NCI-H524 (cell line): ENCODE data around the gene MRPS27.

ENCODE experiments used
- DNase-seq, 2 experiments: peaks; one replicate each; lab custom pipeline; 2025; lab: John Stamatoyannopoulos, UW

The MRPS27 gene

GRCh38 chr5:72256536-72256935 lies 63.5 kb downstream of the MRPS27 start:
- DNase-seq = no peak

- DNase-seq = no peak
Observed at GRCh38 chr5:72255670-72256069, 64.4 kb downstream of the MRPS27 start.

GRCh38 chr5:72255237-72255636 lies 64.8 kb downstream of the MRPS27 start:
- no peak for DNase-seq

- DNase-seq = no peak
Observed at GRCh38 chr5:72252574-72253155, 67.4 kb downstream of the MRPS27 start.

GRCh38 chr5:72252008-72252407 lies 68.0 kb downstream of the MRPS27 start:
- no peak for DNase-seq

- no peak for DNase-seq
Observed at GRCh38 chr5:72251386-72251785, 68.7 kb downstream of the MRPS27 start.

GRCh38 chr5:72248410-72248981 lies 71.5 kb downstream of the MRPS27 start:
- DNase-seq = no peak

- no peak for DNase-seq
Observed at GRCh38 chr5:72246954-72247442, 73.0 kb downstream of the MRPS27 start.

- DNase-seq = no peak
Observed at GRCh38 chr5:72245951-72246532, 74.0 kb downstream of the MRPS27 start.

- no peak for DNase-seq
Observed at GRCh38 chr5:72245546-72245945, 74.5 kb downstream of the MRPS27 start.

- peak; percentile 17 to 78 for DNase-seq
Observed at GRCh38 chr5:72244862-72245371, 75.1 kb downstream of the MRPS27 start.

- DNase-seq = no peak
Observed at GRCh38 chr5:72243706-72244105, 76.3 kb downstream of the MRPS27 start.

GRCh38 chr5:72242796-72243475 lies 77.1 kb downstream of the MRPS27 start:
- DNase-seq = no peak

GRCh38 chr5:72241346-72242003 lies 78.6 kb downstream of the MRPS27 start:
- DNase-seq = no peak

GRCh38 chr5:72238712-72239445 lies 81.2 kb downstream of the MRPS27 start:
- DNase-seq = peak in 1 of 2 experiments; percentile 14

- DNase-seq = no peak
Observed at GRCh38 chr5:72237879-72238278, 82.2 kb downstream of the MRPS27 start.

GRCh38 chr5:72237415-72237814 lies 82.6 kb downstream of the MRPS27 start:
- no peak for DNase-seq

- DNase-seq = no peak
Observed at GRCh38 chr5:72235725-72236124, 84.3 kb downstream of the MRPS27 start.

- no peak for DNase-seq
Observed at GRCh38 chr5:72234868-72235267, 85.2 kb downstream of the MRPS27 start.

- no peak for DNase-seq
Observed at GRCh38 chr5:72234265-72234700, 85.8 kb downstream of the MRPS27 start.

- no peak for DNase-seq
Observed at GRCh38 chr5:72233835-72234234, 86.2 kb downstream of the MRPS27 start.
